HepG2 (cell line): ENCODE data around the gene TTC5. TPM values are rescaled to one million over a fixed set of nuclear protein-coding genes. Genes with fewer than 3 reads are reported as not detected.
A peak's percentile ranks its signal among the peaks of the same experiment; 100 is the strongest.

Experiments used
- FOXA3 ChIP-seq: IDR thresholded peaks from 2 replicates; pipeline ENCODE4 v1.6.1; 2016; ENCODE audit warnings: missing genetic modification reagents, missing compliant biosample characterization
- GABPB1 ChIP-seq: IDR thresholded peaks from 2 replicates; pipeline ENCODE4 v1.6.1; 2016; ENCODE audit warnings: mild to moderate bottlenecking, missing genetic modification reagents, moderate library complexity, missing compliant biosample characterization
- HHEX ChIP-seq: IDR thresholded peaks from 2 replicates; pipeline ENCODE4 v1.6.1; 2016; ENCODE audit warnings: control low read depth
- KLF11 ChIP-seq: IDR thresholded peaks from 2 replicates; pipeline ENCODE4 v1.6.1; 2016; ENCODE audit warnings: missing compliant biosample characterization
- MAFG ChIP-seq: sonication (generic); formaldehyde crosslinking; IDR thresholded peaks from 2 replicates; pipeline ENCODE4 v1.5.1; 2020; ENCODE audit warnings: mild to moderate bottlenecking, missing genetic modification reagents
- MIXL1 ChIP-seq: IDR thresholded peaks from 2 replicates; pipeline ENCODE4 v1.6.1; 2016
- NFKBIZ ChIP-seq: IDR thresholded peaks from 2 replicates; pipeline ENCODE4 v1.6.1; 2018; ENCODE audit warnings: missing genetic modification reagents, missing compliant biosample characterization
- NR2F1 ChIP-seq, 2 experiments: fragments of 450-650 bp in 1 of 2; formaldehyde crosslinking in 1 of 2; IDR thresholded peaks; 2 replicates each; pipeline versions ENCODE4 v1.5.0 to v1.6.1; 2016 to 2020; ENCODE audit warnings: mild to moderate bottlenecking in 1 of 2, missing compliant biosample characterization in 1 of 2, missing genetic modification reagents in 1 of 2, moderate library complexity in 1 of 2
- PHF21A ChIP-seq: sonication (generic); formaldehyde crosslinking; IDR thresholded peaks from 2 replicates; pipeline ENCODE4 v1.5.0; 2020; ENCODE audit warnings: mild to moderate bottlenecking, missing genetic modification reagents
- PHF5A ChIP-seq: IDR thresholded peaks from one replicate; pipeline ENCODE4 v1.6.1; 2018; ENCODE audit warnings: low read depth, missing genetic modification reagents; ENCODE audit not compliant: unreplicated experiment
- RAD21 ChIP-seq: fragments of 450-650 bp; formaldehyde crosslinking; IDR thresholded peaks from 2 replicates; pipeline ENCODE4 v1.5.0; 2020; ENCODE audit warnings: mild to moderate bottlenecking
- RBM22 ChIP-seq: fragments of 200-400 bp; formaldehyde crosslinking; optimal IDR thresholded peaks from 2 replicates; pipeline ENCODE3; 2017; ENCODE audit warnings: mild to moderate bottlenecking, low read length, moderate library complexity
- TEAD3 ChIP-seq: optimal IDR thresholded peaks from 2 replicates; pipeline ENCODE3; 2016; ENCODE audit warnings: borderline replicate concordance
- WIZ ChIP-seq: sonication (generic); formaldehyde crosslinking; IDR thresholded peaks from 2 replicates; pipeline ENCODE4 v1.5.1; 2020; ENCODE audit warnings: mild to moderate bottlenecking, missing genetic modification reagents
- YEATS2 ChIP-seq: sonication (generic); formaldehyde crosslinking; IDR thresholded peaks from 2 replicates; pipeline ENCODE4 v1.4.0; 2020; ENCODE audit warnings: missing genetic modification reagents, borderline replicate concordance
- ZFP36L1 ChIP-seq: sonication (generic); formaldehyde crosslinking; IDR thresholded peaks from 2 replicates; pipeline ENCODE4 v1.8.0; 2022; ENCODE audit warnings: mild to moderate bottlenecking, missing genetic modification reagents, moderate library complexity
- ZMYM2 ChIP-seq: sonication (generic); formaldehyde crosslinking; IDR thresholded peaks from 2 replicates; pipeline ENCODE4 v1.8.0; 2022; ENCODE audit warnings: mild to moderate bottlenecking, missing genetic modification reagents
- ZNF296 ChIP-seq: sonication (generic); formaldehyde crosslinking; conservative IDR thresholded peaks from 2 replicates; pipeline ENCODE4 v1.5.0; 2020; ENCODE audit warnings: mild to moderate bottlenecking, missing genetic modification reagents
- ZNF672 ChIP-seq: sonication (generic); formaldehyde crosslinking; IDR thresholded peaks from 2 replicates; pipeline ENCODE4 v1.8.1; 2022; ENCODE audit warnings: missing genetic modification reagents
- polyA plus RNA-seq, 8 experiments: library from polyadenylated mRNA; depleted of rRNA in 3 of 8; stranded (reverse) in 7 of 8; unstranded in 1 of 8; fragments of >200 nt; fragmentation: Illumina TruSeq in 4 of 8; extraction: Trizol in 4 of 8; gene quantifications; 2 replicates each; pipeline versions ENCODE4 v1.2.1 to v1.2.3, GENCODE V29; 2011 to 2016; ENCODE audit warnings: low read depth in 4 of 8, missing spikeins in 1 of 8, mixed read lengths in 1 of 8; ENCODE audit not compliant: insufficient read depth in 1 of 8
- total RNA-seq, 5 experiments: library from RNA; depleted of rRNA; stranded (reverse); fragments of >200 nt; fragmentation: Illumina TruSeq; extraction: Trizol; gene quantifications; 2 replicates each; pipeline ENCODE4 v1.2.3, GENCODE V29; 2016; ENCODE audit warnings: low read depth in 1 of 5
- TF ChIP-seq, protein P1 (sequence below): IDR thresholded peaks from 2 replicates; pipeline ENCODE4 v1.6.1; 2016; ENCODE audit warnings: low read depth, control low read depth
- TF ChIP-seq, protein P2 (sequence below): sonication (generic); formaldehyde crosslinking; IDR thresholded peaks from 2 replicates; pipeline ENCODE4 v1.4.0; 2020; ENCODE audit warnings: missing genetic modification reagents, borderline replicate concordance
- TF ChIP-seq, protein P3 (sequence below): IDR thresholded peaks from 2 replicates; pipeline ENCODE4 v1.6.1; 2012; ENCODE audit warnings: low read depth, low read length, improper control_type of control experiment
- TF ChIP-seq, protein P4 (sequence below): sonication (generic); formaldehyde crosslinking; conservative IDR thresholded peaks from 2 replicates; pipeline ENCODE4 v1.5.0; 2020; ENCODE audit warnings: missing genetic modification reagents
- TF ChIP-seq, protein P5 (sequence below): sonication (generic); formaldehyde crosslinking; IDR thresholded peaks from 2 replicates; pipeline ENCODE4 v1.5.0; 2020; ENCODE audit warnings: missing genetic modification reagents

TTC5 gene
- total and polyA plus RNA-seq, 2 of the 13 experiments (the other 11 are each of a cell fraction or from before 2014, with no cell fraction given), result 8.7 to 28.5 TPM

DNA sequence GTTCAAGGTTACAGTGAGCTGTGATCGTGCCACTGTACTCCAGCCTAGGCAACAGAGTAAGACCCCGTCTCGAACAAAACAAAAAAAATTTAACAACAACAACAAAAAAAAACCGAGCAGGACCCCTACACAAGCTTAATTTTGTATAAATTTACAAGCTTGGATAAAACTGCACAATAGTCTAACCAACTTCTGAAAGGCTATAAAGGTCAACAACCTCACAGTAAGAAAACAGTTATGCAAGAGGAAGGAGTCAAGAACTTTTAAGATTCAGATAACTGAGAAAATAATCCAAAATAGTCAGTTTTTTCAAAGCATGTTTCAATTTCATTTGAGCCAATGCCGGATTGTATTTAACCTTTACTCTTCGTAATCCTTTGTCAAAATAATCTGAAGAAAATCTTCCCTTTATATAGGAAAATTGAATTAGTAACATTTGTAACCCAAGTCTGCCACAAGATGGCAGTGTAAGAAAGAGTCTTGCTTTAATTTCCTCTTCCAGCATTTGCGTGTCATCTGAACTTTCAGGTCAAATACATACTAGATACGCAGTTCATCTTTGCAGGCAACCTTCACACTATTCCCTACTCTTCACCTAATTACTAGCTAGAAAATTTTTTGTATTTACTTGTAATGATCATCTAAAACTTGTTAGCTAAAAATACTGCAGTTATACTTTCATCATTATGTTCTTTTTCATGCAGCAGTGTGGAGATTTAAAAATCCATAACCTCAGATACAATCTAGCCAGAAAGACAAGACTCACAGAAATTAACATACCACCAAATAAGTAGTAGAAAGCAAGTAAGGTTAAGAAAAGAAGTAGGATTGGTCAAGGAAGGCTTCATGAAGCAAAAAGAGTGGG lies 21.5 kb upstream of the TTC5 start (continued):
- TF ChIP-seq MAFG (CRISPR knock-in tag) (no peak), NR2F1 (CRISPR knock-in tag; IDR thresholded peaks at IDR 0.05) (0 out of 4 replicates have a peak, but pooled peaks of 1 of the 2 experiments have one; percentile 56), ZNF672 (CRISPR knock-in tag) (no peak), MIXL1 (CRISPR knock-in tag) (peak; percentile 62), PHF21A (CRISPR knock-in tag) (no peak), HHEX (CRISPR knock-in tag) (no peak), RBM22 (no peak), RAD21 (CRISPR knock-in tag) (peak; percentile 81), ZFP36L1 (CRISPR knock-in tag) (no peak), PHF5A (CRISPR knock-in tag) (no peak), WIZ (CRISPR knock-in tag) (no peak), ZNF296 (no peak), YEATS2 (peak; percentile 39; the same call in 1 of the 2 replicates), TEAD3 (CRISPR knock-in tag) (no peak), NFKBIZ (CRISPR knock-in tag) (no peak), FOXA3 (CRISPR knock-in tag) (0 out of 2 replicates have a peak, but pooled peaks have one; percentile 6), KLF11 (CRISPR knock-in tag) (peak; percentile 83; the same call in 1 of the 2 replicates), ZMYM2 (CRISPR knock-in tag) (no peak), GABPB1 (CRISPR knock-in tag) (no peak)
- TF ChIP-seq, protein P1, sequence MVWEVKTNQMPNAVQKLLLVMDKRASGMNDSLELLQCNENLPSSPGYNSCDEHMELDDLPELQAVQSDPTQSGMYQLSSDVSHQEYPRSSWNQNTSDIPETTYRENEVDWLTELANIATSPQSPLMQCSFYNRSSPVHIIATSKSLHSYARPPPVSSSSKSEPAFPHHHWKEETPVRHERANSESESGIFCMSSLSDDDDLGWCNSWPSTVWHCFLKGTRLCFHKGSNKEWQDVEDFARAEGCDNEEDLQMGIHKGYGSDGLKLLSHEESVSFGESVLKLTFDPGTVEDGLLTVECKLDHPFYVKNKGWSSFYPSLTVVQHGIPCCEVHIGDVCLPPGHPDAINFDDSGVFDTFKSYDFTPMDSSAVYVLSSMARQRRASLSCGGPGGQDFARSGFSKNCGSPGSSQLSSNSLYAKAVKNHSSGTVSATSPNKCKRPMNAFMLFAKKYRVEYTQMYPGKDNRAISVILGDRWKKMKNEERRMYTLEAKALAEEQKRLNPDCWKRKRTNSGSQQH (CRISPR knock-in tag), result no peak
- TF ChIP-seq, protein P2, sequence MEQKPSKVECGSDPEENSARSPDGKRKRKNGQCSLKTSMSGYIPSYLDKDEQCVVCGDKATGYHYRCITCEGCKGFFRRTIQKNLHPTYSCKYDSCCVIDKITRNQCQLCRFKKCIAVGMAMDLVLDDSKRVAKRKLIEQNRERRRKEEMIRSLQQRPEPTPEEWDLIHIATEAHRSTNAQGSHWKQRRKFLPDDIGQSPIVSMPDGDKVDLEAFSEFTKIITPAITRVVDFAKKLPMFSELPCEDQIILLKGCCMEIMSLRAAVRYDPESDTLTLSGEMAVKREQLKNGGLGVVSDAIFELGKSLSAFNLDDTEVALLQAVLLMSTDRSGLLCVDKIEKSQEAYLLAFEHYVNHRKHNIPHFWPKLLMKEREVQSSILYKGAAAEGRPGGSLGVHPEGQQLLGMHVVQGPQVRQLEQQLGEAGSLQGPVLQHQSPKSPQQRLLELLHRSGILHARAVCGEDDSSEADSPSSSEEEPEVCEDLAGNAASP (CRISPR knock-in tag), result peak; percentile 51; the same call in 1 of the 2 replicates
- TF ChIP-seq, protein P3, sequence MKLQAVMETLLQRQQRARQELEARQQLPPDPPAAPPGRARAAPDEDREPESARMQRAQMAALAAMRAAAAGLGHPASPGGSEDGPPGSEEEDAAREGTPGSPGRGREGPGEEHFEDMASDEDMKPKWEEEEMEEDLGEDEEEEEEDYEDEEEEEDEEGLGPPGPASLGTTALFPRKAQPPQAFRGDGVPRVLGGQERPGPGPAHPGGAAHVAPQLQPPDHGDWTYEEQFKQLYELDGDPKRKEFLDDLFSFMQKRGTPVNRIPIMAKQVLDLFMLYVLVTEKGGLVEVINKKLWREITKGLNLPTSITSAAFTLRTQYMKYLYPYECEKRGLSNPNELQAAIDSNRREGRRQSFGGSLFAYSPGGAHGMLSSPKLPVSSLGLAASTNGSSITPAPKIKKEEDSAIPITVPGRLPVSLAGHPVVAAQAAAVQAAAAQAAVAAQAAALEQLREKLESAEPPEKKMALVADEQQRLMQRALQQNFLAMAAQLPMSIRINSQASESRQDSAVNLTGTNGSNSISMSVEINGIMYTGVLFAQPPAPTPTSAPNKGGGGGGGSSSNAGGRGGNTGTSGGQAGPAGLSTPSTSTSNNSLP, result peak; percentile 85
- TF ChIP-seq, protein P4, sequence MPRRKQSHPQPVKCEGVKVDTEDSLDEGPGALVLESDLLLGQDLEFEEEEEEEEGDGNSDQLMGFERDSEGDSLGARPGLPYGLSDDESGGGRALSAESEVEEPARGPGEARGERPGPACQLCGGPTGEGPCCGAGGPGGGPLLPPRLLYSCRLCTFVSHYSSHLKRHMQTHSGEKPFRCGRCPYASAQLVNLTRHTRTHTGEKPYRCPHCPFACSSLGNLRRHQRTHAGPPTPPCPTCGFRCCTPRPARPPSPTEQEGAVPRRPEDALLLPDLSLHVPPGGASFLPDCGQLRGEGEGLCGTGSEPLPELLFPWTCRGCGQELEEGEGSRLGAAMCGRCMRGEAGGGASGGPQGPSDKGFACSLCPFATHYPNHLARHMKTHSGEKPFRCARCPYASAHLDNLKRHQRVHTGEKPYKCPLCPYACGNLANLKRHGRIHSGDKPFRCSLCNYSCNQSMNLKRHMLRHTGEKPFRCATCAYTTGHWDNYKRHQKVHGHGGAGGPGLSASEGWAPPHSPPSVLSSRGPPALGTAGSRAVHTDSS (CRISPR knock-in tag), result no peak
- TF ChIP-seq, protein P5, sequence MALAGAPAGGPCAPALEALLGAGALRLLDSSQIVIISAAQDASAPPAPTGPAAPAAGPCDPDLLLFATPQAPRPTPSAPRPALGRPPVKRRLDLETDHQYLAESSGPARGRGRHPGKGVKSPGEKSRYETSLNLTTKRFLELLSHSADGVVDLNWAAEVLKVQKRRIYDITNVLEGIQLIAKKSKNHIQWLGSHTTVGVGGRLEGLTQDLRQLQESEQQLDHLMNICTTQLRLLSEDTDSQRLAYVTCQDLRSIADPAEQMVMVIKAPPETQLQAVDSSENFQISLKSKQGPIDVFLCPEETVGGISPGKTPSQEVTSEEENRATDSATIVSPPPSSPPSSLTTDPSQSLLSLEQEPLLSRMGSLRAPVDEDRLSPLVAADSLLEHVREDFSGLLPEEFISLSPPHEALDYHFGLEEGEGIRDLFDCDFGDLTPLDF (CRISPR knock-in tag), result 0 out of 2 replicates have a peak, but pooled peaks have one; percentile 27
